ENCODE measurements around the gene FECH.
"Not testable (repeated sequence)": the region's sequence is repeated elsewhere in the genome, so short reads cannot be mapped to it uniquely, and the experiment has no call there.

FECH gene

GRCh38 chr18:57603871-57604270, 17.4 kb upstream of the FECH start:
- Histone ChIP-seq H3K4me3 (ENCODE audit: low read length) (no peak overlapping the region), H3K4me1 (ENCODE audit: control insufficient read depth, insufficient read depth, low read length) (no peaks in the 10 kb centered on the region), H3K27me3 (ENCODE audit: control insufficient read depth, insufficient read depth, low read length) (no peaks in the 10 kb centered on the region), H3K9me3 (ENCODE audit: control insufficient read depth, low read length) (no peaks in the 10 kb centered on the region), H3K9ac (ENCODE audit: low read length) (no peak overlapping the region), H3K36me3 (ENCODE audit: control insufficient read depth, insufficient read depth, low read length) (peaks cover 27% of the 10 kb centered on the region)

GRCh38 chr18:57595347-57595746, 8.8 kb upstream of the FECH start:
- Histone ChIP-seq H3K9me3 (ENCODE audit: control insufficient read depth, low read length) (no peaks in the 10 kb centered on the region), H3K27me3 (ENCODE audit: control insufficient read depth, insufficient read depth, low read length) (no peaks in the 10 kb centered on the region), H3K4me3 (ENCODE audit: low read length) (no peak overlapping the region), H3K4me1 (ENCODE audit: control insufficient read depth, insufficient read depth, low read length) (no peaks in the 10 kb centered on the region), H3K9ac (ENCODE audit: low read length) (no peak overlapping the region), H3K36me3 (ENCODE audit: control insufficient read depth, insufficient read depth, low read length) (no peaks in the 10 kb centered on the region)

- not testable (repeated sequence) for H3K9ac ChIP-seq (ENCODE audit: low read length)
Observed at GRCh38 chr18:57592716-57593115, 6.2 kb upstream of the FECH start.

GRCh38 chr18:57589161-57589560, 2.7 kb upstream of the FECH start:
- Histone ChIP-seq H3K4me1 (ENCODE audit: control insufficient read depth, insufficient read depth, low read length) (peaks cover 10% of the 10 kb centered on the region), H3K9me3 (ENCODE audit: control insufficient read depth, low read length) (no peaks in the 10 kb centered on the region), H3K9ac (ENCODE audit: low read length) (no peak overlapping the region), H3K36me3 (ENCODE audit: control insufficient read depth, insufficient read depth, low read length) (no peaks in the 10 kb centered on the region), H3K4me3 (ENCODE audit: low read length) (no peak overlapping the region), H3K27me3 (ENCODE audit: control insufficient read depth, insufficient read depth, low read length) (no peaks in the 10 kb centered on the region)

More at GRCh38 chr18:57592716-57593115, 6.2 kb upstream of the FECH start:
- not testable (repeated sequence) for H3K4me1 ChIP-seq (ENCODE audit: control insufficient read depth, insufficient read depth, low read length); H3K4me3 ChIP-seq (ENCODE audit: low read length); H3K36me3 ChIP-seq (ENCODE audit: control insufficient read depth, insufficient read depth, low read length); H3K27me3 ChIP-seq (ENCODE audit: control insufficient read depth, insufficient read depth, low read length); H3K9me3 ChIP-seq (ENCODE audit: control insufficient read depth, low read length)

GRCh38 chr18:57587098-57587661, 678 bp upstream of the FECH start:
- Histone ChIP-seq H3K36me3 (ENCODE audit: control insufficient read depth, insufficient read depth, low read length) (no peaks in the 10 kb centered on the region), H3K9ac (ENCODE audit: low read length) (peak overlapping the region; percentile 85), H3K27me3 (ENCODE audit: control insufficient read depth, insufficient read depth, low read length) (no peaks in the 10 kb centered on the region), H3K4me1 (ENCODE audit: control insufficient read depth, insufficient read depth, low read length) (peaks cover 10% of the 10 kb centered on the region), H3K9me3 (ENCODE audit: control insufficient read depth, low read length) (no peaks in the 10 kb centered on the region), H3K4me3 (ENCODE audit: low read length) (peak overlapping the region; percentile 54)

GRCh38 chr18:57585855-57586250, 649 bp downstream of the FECH start:
- H3K27me3 ChIP-seq (ENCODE audit: control insufficient read depth, insufficient read depth, low read length), result no peaks in the 10 kb centered on the region
- peak overlapping the region; percentile 54 for H3K4me3 ChIP-seq (ENCODE audit: low read length)
- H3K36me3 ChIP-seq (ENCODE audit: control insufficient read depth, insufficient read depth, low read length), result no peaks in the 10 kb centered on the region
- no peaks in the 10 kb centered on the region for H3K9me3 ChIP-seq (ENCODE audit: control insufficient read depth, low read length)
- H3K9ac ChIP-seq (ENCODE audit: low read length), result peak overlapping the region; percentile 85
- H3K4me1 ChIP-seq (ENCODE audit: control insufficient read depth, insufficient read depth, low read length), result peaks cover 10% of the 10 kb centered on the region

- Histone ChIP-seq H3K27me3 (ENCODE audit: control insufficient read depth, insufficient read depth, low read length) (no peaks in the 10 kb centered on the region), H3K36me3 (ENCODE audit: control insufficient read depth, insufficient read depth, low read length) (no peaks in the 10 kb centered on the region), H3K4me1 (ENCODE audit: control insufficient read depth, insufficient read depth, low read length) (peaks cover 10% of the 10 kb centered on the region), H3K9me3 (ENCODE audit: control insufficient read depth, low read length) (no peaks in the 10 kb centered on the region), H3K9ac (ENCODE audit: low read length) (no peak overlapping the region), H3K4me3 (ENCODE audit: low read length) (peak overlapping the region; percentile 54)
Observed at GRCh38 chr18:57585421-57585820, 1.1 kb downstream of the FECH start.

GRCh38 chr18:57584444-57584843, 2.1 kb downstream of the FECH start:
- Histone ChIP-seq H3K4me1 (ENCODE audit: control insufficient read depth, insufficient read depth, low read length) (peaks cover 10% of the 10 kb centered on the region), H3K27me3 (ENCODE audit: control insufficient read depth, insufficient read depth, low read length) (no peaks in the 10 kb centered on the region), H3K4me3 (ENCODE audit: low read length) (no peak overlapping the region), H3K9me3 (ENCODE audit: control insufficient read depth, low read length) (no peaks in the 10 kb centered on the region), H3K36me3 (ENCODE audit: control insufficient read depth, insufficient read depth, low read length) (no peaks in the 10 kb centered on the region), H3K9ac (ENCODE audit: low read length) (no peak overlapping the region)

GRCh38 chr18:57583297-57583835, 3.1 kb downstream of the FECH start:
- Histone ChIP-seq H3K27me3 (ENCODE audit: control insufficient read depth, insufficient read depth, low read length) (no peaks in the 10 kb centered on the region), H3K4me1 (ENCODE audit: control insufficient read depth, insufficient read depth, low read length) (peaks cover 10% of the 10 kb centered on the region), H3K9ac (ENCODE audit: low read length) (no peak overlapping the region), H3K4me3 (ENCODE audit: low read length) (no peak overlapping the region), H3K9me3 (ENCODE audit: control insufficient read depth, low read length) (no peaks in the 10 kb centered on the region), H3K36me3 (ENCODE audit: control insufficient read depth, insufficient read depth, low read length) (no peaks in the 10 kb centered on the region)

GRCh38 chr18:57581301-57581934, 5.1 kb downstream of the FECH start:
- H3K27me3 ChIP-seq (ENCODE audit: control insufficient read depth, insufficient read depth, low read length), result no peaks in the 10 kb centered on the region
- no peaks in the 10 kb centered on the region for H3K9me3 ChIP-seq (ENCODE audit: control insufficient read depth, low read length)
- H3K36me3 ChIP-seq (ENCODE audit: control insufficient read depth, insufficient read depth, low read length), result no peaks in the 10 kb centered on the region
- H3K9ac ChIP-seq (ENCODE audit: low read length), result no peak overlapping the region
- peaks cover 10% of the 10 kb centered on the region for H3K4me1 ChIP-seq (ENCODE audit: control insufficient read depth, insufficient read depth, low read length)
- H3K4me3 ChIP-seq (ENCODE audit: low read length), result no peak overlapping the region

GRCh38 chr18:57579934-57580333, 6.6 kb downstream of the FECH start:
- Histone ChIP-seq H3K9ac (ENCODE audit: low read length) (no peak overlapping the region), H3K9me3 (ENCODE audit: control insufficient read depth, low read length) (no peaks in the 10 kb centered on the region), H3K27me3 (ENCODE audit: control insufficient read depth, insufficient read depth, low read length) (no peaks in the 10 kb centered on the region), H3K4me1 (ENCODE audit: control insufficient read depth, insufficient read depth, low read length) (no peaks in the 10 kb centered on the region), H3K4me3 (ENCODE audit: low read length) (no peak overlapping the region), H3K36me3 (ENCODE audit: control insufficient read depth, insufficient read depth, low read length) (no peaks in the 10 kb centered on the region)

GRCh38 chr18:57576316-57576715, 10.2 kb downstream of the FECH start:
- Histone ChIP-seq H3K4me3 (ENCODE audit: low read length) (no peak overlapping the region), H3K36me3 (ENCODE audit: control insufficient read depth, insufficient read depth, low read length) (peaks cover 1% of the 10 kb centered on the region), H3K9ac (ENCODE audit: low read length) (no peak overlapping the region), H3K4me1 (ENCODE audit: control insufficient read depth, insufficient read depth, low read length) (no peaks in the 10 kb centered on the region), H3K27me3 (ENCODE audit: control insufficient read depth, insufficient read depth, low read length) (no peaks in the 10 kb centered on the region), H3K9me3 (ENCODE audit: control insufficient read depth, low read length) (no peaks in the 10 kb centered on the region)
